ENCODE data around the gene FAM217B. TPM values are rescaled to one million over a fixed set of nuclear protein-coding genes. Genes with fewer than 3 reads are reported as not detected.

Gene FAM217B
- polyA plus RNA-seq, 3 donors = 5.3 to 18.3 (median 18.1) TPM

DNA sequence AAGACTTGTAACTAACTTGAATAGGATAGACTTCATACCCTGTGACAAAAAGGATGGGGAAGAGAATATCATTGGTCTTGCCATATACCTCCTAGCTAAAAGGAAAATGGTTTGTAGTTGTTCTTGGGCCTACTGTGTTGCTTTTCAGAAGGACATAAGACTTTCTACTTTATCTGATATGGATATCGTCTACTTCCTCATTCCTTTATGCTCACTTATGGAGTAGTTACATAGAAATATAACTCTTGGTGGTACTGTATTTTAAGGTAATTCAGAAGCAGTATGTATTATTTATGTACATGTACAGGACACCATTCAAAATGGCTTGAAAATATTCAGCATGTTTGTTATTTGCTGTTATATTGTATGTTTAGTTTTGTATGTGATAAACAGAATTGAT is 8.0 kb downstream of the FAM217B start:
- TF ChIP-seq, protein P1, sequence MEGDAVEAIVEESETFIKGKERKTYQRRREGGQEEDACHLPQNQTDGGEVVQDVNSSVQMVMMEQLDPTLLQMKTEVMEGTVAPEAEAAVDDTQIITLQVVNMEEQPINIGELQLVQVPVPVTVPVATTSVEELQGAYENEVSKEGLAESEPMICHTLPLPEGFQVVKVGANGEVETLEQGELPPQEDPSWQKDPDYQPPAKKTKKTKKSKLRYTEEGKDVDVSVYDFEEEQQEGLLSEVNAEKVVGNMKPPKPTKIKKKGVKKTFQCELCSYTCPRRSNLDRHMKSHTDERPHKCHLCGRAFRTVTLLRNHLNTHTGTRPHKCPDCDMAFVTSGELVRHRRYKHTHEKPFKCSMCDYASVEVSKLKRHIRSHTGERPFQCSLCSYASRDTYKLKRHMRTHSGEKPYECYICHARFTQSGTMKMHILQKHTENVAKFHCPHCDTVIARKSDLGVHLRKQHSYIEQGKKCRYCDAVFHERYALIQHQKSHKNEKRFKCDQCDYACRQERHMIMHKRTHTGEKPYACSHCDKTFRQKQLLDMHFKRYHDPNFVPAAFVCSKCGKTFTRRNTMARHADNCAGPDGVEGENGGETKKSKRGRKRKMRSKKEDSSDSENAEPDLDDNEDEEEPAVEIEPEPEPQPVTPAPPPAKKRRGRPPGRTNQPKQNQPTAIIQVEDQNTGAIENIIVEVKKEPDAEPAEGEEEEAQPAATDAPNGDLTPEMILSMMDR (IDR thresholded peaks at IDR 0.05) = no peak
- Histone ChIP-seq H4K20me1 (ENCODE audit: insufficient read depth, low read length) (no peaks in the 10 kb centered on the region), H2AFZ (ENCODE audit: insufficient read depth, low read depth, low read length, poor library complexity, severe bottlenecking) (no peak overlapping the region), H3K4me2 (replicated peaks; ENCODE audit: extremely low read depth, low read length, poor library complexity, severe bottlenecking) (no peak overlapping the region), H3K4me3 (replicated peaks in 1 of 3; ENCODE audit: low read depth in 2 of 3, low read length in 3 of 3) (no peak overlapping the region), H3K4me1 (ENCODE audit: control insufficient read depth in 1 of 2, insufficient read depth in 2 of 2, low read length in 2 of 2) (peaks cover 18 to 26% of the 10 kb centered on the region in 2 donors), H3K36me3 (replicated peaks in 1 of 2; ENCODE audit: control insufficient read depth in 1 of 2, insufficient read depth in 2 of 2, low read length in 2 of 2) (peaks cover 29 to 48% of the 10 kb centered on the region in 2 donors), H3K79me2 (ENCODE audit: insufficient read depth, low read length) (peaks cover 20% of the 10 kb centered on the region), H3K27me3 (ENCODE audit: control insufficient read depth in 2 of 2, insufficient read depth in 2 of 2, low read length in 2 of 2) (no peaks in the 10 kb centered on the region), H3K9ac (ENCODE audit: insufficient read depth, low read length, poor library complexity, severe bottlenecking) (no peak overlapping the region), H3K27ac (ENCODE audit: low read depth in 1 of 2, low read length in 2 of 2) (peak overlapping the region in 1 of 2 donors; percentile 64), H3K9me3 (replicated peaks in 1 of 2; ENCODE audit: control insufficient read depth in 1 of 2, insufficient read depth in 1 of 2, low read length in 2 of 2) (no peaks in the 10 kb centered on the region)
- peak overlapping the region in 6 of 7 donors; percentile 14 to 79 (median 52) for H3K27ac Mint-ChIP-seq
- no peaks in the 10 kb centered on the region for H3K27me3 Mint-ChIP-seq (ENCODE audit: low read depth in 3 of 3)
- intact Hi-C loops (cut with micrococcal nuclease) = loop anchor here (2.0 to 10.0 kb wide), 5 partner anchors 107 to 1177 kb away; no protein-coding TSS in a partner anchor
- H3K4me1 Mint-ChIP-seq = peaks cover 38% of the 10 kb centered on the region
- H3K4me3 Mint-ChIP-seq = no peak overlapping the region
- WGBS (ENCODE audit: insufficient coverage) = no CpG with 5 or more reads among the region's 1 CpG
- H3K36me3 Mint-ChIP-seq = peaks cover 38 to 48% of the 10 kb centered on the region in 2 donors
- DNase-seq = peak in 1 of 3 donors; percentile 11
- H3K9me3 Mint-ChIP-seq = no peaks in the 10 kb centered on the region

DNA sequence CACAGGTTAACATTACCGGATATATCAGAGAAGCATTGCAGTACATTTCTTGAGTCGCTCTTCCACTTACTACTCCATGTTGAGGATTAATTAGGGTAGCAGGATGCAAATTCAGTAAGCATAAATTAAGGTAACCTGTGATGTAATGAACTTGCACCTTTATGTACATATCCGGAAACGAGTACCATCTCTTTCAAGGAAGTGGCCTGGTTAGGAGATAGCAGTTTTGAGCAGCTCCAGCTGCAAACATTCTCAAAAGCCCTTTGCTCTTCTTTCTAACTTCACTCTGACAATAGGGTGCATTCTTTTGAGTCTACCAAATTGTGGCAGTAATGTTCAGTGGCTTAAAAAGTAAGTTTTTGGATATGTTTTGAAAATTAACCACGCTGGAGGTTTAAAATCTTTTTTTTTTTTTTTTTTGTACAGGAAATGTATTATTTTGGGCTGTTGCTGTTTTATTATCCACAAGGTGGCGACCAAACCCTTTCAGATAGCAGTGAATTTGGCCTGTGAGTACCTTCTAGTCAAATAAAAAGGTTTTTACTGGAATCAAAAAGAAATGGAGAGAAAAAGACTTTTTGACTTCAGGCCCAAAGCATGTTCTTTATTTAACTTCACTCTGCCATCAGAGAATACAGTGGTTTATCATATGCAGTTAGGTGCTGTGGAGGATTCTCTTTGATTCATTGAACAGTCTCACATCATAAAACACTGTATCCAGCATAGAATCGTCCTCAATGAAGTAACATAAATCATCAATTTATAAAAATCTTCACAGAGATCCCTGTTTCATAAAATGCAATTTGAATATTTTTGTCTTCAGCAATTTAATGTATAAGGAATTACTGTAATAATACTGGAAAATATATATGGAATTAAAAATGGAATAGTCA is 8.9 kb downstream of the FAM217B start:
- Histone ChIP-seq H3K4me2 (replicated peaks; ENCODE audit: extremely low read depth, low read length, poor library complexity, severe bottlenecking) (no peak overlapping the region), H3K36me3 (replicated peaks in 1 of 2; ENCODE audit: control insufficient read depth in 1 of 2, insufficient read depth in 2 of 2, low read length in 2 of 2) (peaks cover 21 to 40% of the 10 kb centered on the region in 2 donors), H3K79me2 (ENCODE audit: insufficient read depth, low read length) (peaks cover 12% of the 10 kb centered on the region), H3K9ac (ENCODE audit: insufficient read depth, low read length, poor library complexity, severe bottlenecking) (no peak overlapping the region), H3K27me3 (ENCODE audit: control insufficient read depth in 2 of 2, insufficient read depth in 2 of 2, low read length in 2 of 2) (no peaks in the 10 kb centered on the region), H3K4me1 (ENCODE audit: control insufficient read depth in 1 of 2, insufficient read depth in 2 of 2, low read length in 2 of 2) (peaks cover 18 to 26% of the 10 kb centered on the region in 2 donors), H2AFZ (ENCODE audit: insufficient read depth, low read depth, low read length, poor library complexity, severe bottlenecking) (no peak overlapping the region), H3K9me3 (replicated peaks in 1 of 2; ENCODE audit: control insufficient read depth in 1 of 2, insufficient read depth in 1 of 2, low read length in 2 of 2) (no peaks in the 10 kb centered on the region), H3K27ac (ENCODE audit: low read depth in 1 of 2, low read length in 2 of 2) (peak overlapping the region in 1 of 2 donors; percentile 64), H4K20me1 (ENCODE audit: insufficient read depth, low read length) (no peaks in the 10 kb centered on the region), H3K4me3 (replicated peaks in 1 of 3; ENCODE audit: low read depth in 2 of 3, low read length in 3 of 3) (no peak overlapping the region)
- Mint-ChIP-seq H3K36me3 (peaks cover 32 to 47% of the 10 kb centered on the region in 2 donors), H3K4me1 (peaks cover 38% of the 10 kb centered on the region), H3K9me3 (no peaks in the 10 kb centered on the region), H3K27ac (peak overlapping the region in 5 of 7 donors; percentile 41 to 82 (median 71)), H3K27me3 (ENCODE audit: low read depth in 3 of 3) (peaks cover 0 to 3% (median 0%) of the 10 kb centered on the region in 3 donors), H3K4me3 (no peak overlapping the region)
- intact Hi-C loops (cut with micrococcal nuclease) = loop anchor here (2.0 to 10.0 kb wide), 5 partner anchors 106 to 1176 kb away; no protein-coding TSS in a partner anchor
- 0% methylated on average over 1 of the region's 7 CpGs for WGBS (ENCODE audit: insufficient coverage)
- TF ChIP-seq, protein P1 (IDR thresholded peaks at IDR 0.05) = peak; percentile 83
- DNase-seq = peak; percentile 44 to 49 (median 44)
